ENCODE results near the gene AP5M1. TPM values are rescaled to one million over a fixed set of nuclear protein-coding genes. Genes with fewer than 3 reads are reported as not detected.

Gene AP5M1
- polyA plus RNA-seq, 3 donors, result 15.3 to 26.2 (median 20.3) TPM

DNA sequence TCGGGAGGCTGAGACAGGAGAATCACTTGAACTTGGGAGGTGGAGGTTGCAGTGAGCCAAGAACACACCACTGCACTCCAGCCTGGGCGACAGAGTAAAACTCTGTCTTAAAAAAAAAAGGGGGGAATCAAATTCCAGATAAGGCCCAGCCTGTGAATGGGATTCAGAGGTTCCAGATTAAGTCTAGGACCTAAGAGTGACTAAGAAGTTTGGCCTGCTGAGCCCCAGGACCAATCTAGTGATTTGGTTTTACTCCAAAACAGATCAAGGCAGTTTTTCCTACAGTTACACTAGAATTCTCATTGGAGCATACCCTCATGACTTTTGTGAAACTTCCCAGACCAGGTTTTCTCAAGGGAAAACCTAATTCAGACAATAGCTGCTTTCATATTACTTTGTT is 22.8 kb upstream of the AP5M1 start:
- H3K9me3 ChIP-seq (replicated peaks in 1 of 2; ENCODE audit: control insufficient read depth in 1 of 2, insufficient read depth in 1 of 2, low read length in 2 of 2), result no peaks in the 10 kb centered on the region
- Mint-ChIP-seq H3K36me3 (peaks cover 20 to 37% of the 10 kb centered on the region in 2 donors), H3K4me1 (peaks cover 5% of the 10 kb centered on the region), H3K27me3 (ENCODE audit: low read depth in 3 of 3) (no peaks in the 10 kb centered on the region), H3K27ac (peak overlapping the region in 2 of 7 donors; percentile 26 to 42), H3K4me3 (no peak overlapping the region), H3K9me3 (no peaks in the 10 kb centered on the region)
- no peak overlapping the region for H3K4me2 ChIP-seq (replicated peaks; ENCODE audit: extremely low read depth, low read length, poor library complexity, severe bottlenecking)
- no peak overlapping the region for H3K4me3 ChIP-seq (replicated peaks in 1 of 3; ENCODE audit: low read depth in 2 of 3, low read length in 3 of 3)
- H3K79me2 ChIP-seq (ENCODE audit: insufficient read depth, low read length), result peaks cover 26% of the 10 kb centered on the region
- 90% methylated on average over 2 of the region's 2 CpGs for whole genome bisulfite sequencing (ENCODE audit: insufficient coverage)
- H2AFZ ChIP-seq (ENCODE audit: insufficient read depth, low read depth, low read length, poor library complexity, severe bottlenecking), result no peak overlapping the region
- H3K9ac ChIP-seq (ENCODE audit: insufficient read depth, low read length, poor library complexity, severe bottlenecking), result no peak overlapping the region
- TF ChIP-seq, protein P1, sequence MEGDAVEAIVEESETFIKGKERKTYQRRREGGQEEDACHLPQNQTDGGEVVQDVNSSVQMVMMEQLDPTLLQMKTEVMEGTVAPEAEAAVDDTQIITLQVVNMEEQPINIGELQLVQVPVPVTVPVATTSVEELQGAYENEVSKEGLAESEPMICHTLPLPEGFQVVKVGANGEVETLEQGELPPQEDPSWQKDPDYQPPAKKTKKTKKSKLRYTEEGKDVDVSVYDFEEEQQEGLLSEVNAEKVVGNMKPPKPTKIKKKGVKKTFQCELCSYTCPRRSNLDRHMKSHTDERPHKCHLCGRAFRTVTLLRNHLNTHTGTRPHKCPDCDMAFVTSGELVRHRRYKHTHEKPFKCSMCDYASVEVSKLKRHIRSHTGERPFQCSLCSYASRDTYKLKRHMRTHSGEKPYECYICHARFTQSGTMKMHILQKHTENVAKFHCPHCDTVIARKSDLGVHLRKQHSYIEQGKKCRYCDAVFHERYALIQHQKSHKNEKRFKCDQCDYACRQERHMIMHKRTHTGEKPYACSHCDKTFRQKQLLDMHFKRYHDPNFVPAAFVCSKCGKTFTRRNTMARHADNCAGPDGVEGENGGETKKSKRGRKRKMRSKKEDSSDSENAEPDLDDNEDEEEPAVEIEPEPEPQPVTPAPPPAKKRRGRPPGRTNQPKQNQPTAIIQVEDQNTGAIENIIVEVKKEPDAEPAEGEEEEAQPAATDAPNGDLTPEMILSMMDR (IDR thresholded peaks at IDR 0.05), result no peak
- intact Hi-C loops (cut with micrococcal nuclease), result no loop called here
- no peak for DNase-seq
- no peaks in the 10 kb centered on the region for H3K4me1 ChIP-seq (ENCODE audit: control insufficient read depth in 1 of 2, insufficient read depth in 2 of 2, low read length in 2 of 2)
- H4K20me1 ChIP-seq (ENCODE audit: insufficient read depth, low read length), result peaks cover 21% of the 10 kb centered on the region
- H3K27ac ChIP-seq (ENCODE audit: low read depth in 1 of 2, low read length in 2 of 2), result no peak overlapping the region
- H3K36me3 ChIP-seq (replicated peaks in 1 of 2; ENCODE audit: control insufficient read depth in 1 of 2, insufficient read depth in 2 of 2, low read length in 2 of 2), result peaks cover 10 to 45% of the 10 kb centered on the region in 2 donors
- no peaks in the 10 kb centered on the region for H3K27me3 ChIP-seq (ENCODE audit: control insufficient read depth in 2 of 2, insufficient read depth in 2 of 2, low read length in 2 of 2)

DNA sequence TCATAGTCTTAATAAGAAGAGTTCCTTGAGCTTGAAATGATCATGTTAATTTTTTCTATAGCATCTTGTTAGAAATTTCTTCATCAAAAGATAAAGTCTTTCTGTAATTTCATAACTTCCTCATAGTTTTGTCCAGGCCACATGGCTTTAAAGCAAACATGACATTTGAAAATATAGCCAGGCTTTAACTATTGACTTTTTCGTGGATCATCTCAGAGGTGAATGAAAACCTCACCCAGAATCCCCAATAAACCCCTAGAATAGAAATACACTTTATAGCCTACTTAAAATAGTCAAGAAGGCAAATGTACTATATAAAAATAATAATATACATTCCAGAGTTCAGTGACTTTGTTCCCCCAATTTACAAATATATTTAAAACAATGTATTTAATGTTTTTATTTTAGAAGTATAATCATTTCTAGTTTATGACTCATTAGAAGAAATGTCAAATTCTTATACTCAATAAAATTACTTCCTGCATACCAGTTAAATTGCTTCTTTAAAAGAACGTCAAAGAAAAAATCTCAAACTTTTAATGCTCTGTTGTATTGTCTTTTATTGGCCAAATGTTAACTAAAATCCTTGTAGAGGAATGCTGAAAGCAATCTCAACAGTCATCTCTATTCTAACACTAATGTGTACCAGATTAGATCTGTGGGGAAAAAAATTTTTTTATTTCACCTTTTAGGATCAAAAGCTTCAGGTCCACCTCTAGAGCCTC is 21.7 kb upstream of the AP5M1 start:
- Mint-ChIP-seq H3K36me3 (peaks cover 17 to 37% of the 10 kb centered on the region in 2 donors), H3K27me3 (ENCODE audit: low read depth in 3 of 3) (no peaks in the 10 kb centered on the region), H3K4me1 (peaks cover 14% of the 10 kb centered on the region), H3K9me3 (no peaks in the 10 kb centered on the region), H3K27ac (no peak overlapping the region), H3K4me3 (no peak overlapping the region)
- H3K36me3 ChIP-seq (replicated peaks in 1 of 2; ENCODE audit: control insufficient read depth in 1 of 2, insufficient read depth in 2 of 2, low read length in 2 of 2), result peaks cover 10 to 39% of the 10 kb centered on the region in 2 donors
- no peak overlapping the region for H3K4me2 ChIP-seq (replicated peaks; ENCODE audit: extremely low read depth, low read length, poor library complexity, severe bottlenecking)
- DNase-seq, result no peak
- no peaks in the 10 kb centered on the region for H3K27me3 ChIP-seq (ENCODE audit: control insufficient read depth in 2 of 2, insufficient read depth in 2 of 2, low read length in 2 of 2)
- intact Hi-C loops (cut with micrococcal nuclease), result no loop called here
- H2AFZ ChIP-seq (ENCODE audit: insufficient read depth, low read depth, low read length, poor library complexity, severe bottlenecking), result no peak overlapping the region
- WGBS (ENCODE audit: insufficient coverage), result no CpG with 5 or more reads among the region's 2 CpGs
- H3K4me1 ChIP-seq (ENCODE audit: control insufficient read depth in 1 of 2, insufficient read depth in 2 of 2, low read length in 2 of 2), result no peaks in the 10 kb centered on the region
- peaks cover 37% of the 10 kb centered on the region for H3K79me2 ChIP-seq (ENCODE audit: insufficient read depth, low read length)
- H3K27ac ChIP-seq (ENCODE audit: low read depth in 1 of 2, low read length in 2 of 2), result no peak overlapping the region
- H3K9ac ChIP-seq (ENCODE audit: insufficient read depth, low read length, poor library complexity, severe bottlenecking), result no peak overlapping the region
- no peaks in the 10 kb centered on the region for H3K9me3 ChIP-seq (replicated peaks in 1 of 2; ENCODE audit: control insufficient read depth in 1 of 2, insufficient read depth in 1 of 2, low read length in 2 of 2)
- TF ChIP-seq, protein P1 (IDR thresholded peaks at IDR 0.05), result no peak
- no peak overlapping the region for H3K4me3 ChIP-seq (replicated peaks in 1 of 3; ENCODE audit: low read depth in 2 of 3, low read length in 3 of 3)
- H4K20me1 ChIP-seq (ENCODE audit: insufficient read depth, low read length), result peaks cover 33% of the 10 kb centered on the region

Measured in CD14-positive monocyte (primary cell).